Bone marrow (tissue), 2 donors: Measurements from ENCODE around the gene ADGRF1.
A peak's percentile ranks its signal among the peaks of the same experiment; 100 is the strongest.
"Not testable (repeated sequence)": the region's sequence is repeated elsewhere in the genome, so short reads cannot be mapped to it uniquely, and the experiment has no call there.

Source experiments
- DNase-seq, 2 donors: peaks; one replicate each; lab custom pipeline; 2025; lab: John Stamatoyannopoulos, UW

The ADGRF1 gene

GRCh38 chr6:47061309-47062300 lies 19.5 kb upstream of the ADGRF1 start:
- DNase-seq, result no peak

DNA sequence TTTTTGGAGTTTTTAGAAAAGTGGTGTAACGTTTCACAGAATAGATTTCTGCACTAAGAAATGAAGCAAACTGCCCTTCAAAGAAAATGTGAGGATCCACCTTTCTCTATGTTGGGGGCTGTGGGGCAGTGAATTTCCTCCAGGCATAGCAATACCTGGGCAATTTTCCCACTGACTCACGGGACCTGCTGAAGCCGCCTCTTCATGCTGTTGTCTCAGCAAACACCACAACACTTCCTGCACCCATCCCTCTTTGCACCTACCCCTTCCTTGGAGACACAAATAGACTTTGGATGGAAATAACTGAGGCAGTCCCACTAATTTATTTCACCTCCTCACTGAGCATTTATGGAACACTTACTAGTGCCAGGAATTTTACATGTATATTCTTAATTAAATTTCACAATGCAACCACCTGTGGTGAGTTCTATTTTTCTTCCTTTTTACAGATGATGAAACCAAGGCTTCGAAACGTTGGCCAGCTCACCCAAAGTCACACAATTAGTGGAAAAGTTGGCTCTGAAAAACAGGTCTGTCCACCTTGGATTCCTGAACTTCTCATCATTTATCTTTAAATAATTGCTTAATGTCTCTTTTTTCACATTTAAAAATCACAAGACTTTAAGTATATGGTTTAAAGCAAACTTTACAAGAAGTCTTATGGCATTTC lies 17.2 kb upstream of the ADGRF1 start:
- DNase-seq, result no peak

DNA sequence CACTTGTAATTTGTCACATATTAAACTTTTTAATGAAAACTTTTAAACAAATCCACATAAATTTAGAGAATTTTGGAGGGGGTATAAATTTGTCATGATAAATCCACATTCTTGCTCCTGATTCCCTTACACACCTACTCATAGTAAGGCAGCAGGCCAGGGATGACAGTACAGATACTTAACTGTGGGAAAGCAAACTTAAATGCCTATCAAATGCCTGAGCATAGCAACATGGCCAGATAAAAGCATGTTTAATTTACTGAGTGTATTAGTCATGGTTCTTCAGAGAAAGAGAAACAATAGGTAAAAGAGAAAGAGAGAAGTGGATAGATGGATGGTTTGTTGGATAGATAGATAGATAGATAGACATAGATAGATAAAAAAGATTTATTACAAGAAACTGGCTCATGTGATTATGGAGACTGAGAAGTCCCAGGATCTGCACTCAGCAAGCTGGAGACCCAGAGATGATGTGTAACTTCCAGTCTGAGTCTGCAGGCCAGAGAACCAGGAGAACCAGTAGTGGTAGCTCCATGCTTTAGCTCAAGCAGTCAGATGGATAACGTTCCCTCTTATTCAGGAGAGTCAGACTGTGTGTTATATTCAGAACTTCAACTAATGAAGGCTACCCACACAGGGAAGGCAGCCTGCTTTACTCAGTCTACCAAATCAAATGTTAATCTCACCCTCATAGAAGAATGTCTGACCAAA lies 15.9 kb upstream of the ADGRF1 start:
- DNase-seq, result no peak

DNA sequence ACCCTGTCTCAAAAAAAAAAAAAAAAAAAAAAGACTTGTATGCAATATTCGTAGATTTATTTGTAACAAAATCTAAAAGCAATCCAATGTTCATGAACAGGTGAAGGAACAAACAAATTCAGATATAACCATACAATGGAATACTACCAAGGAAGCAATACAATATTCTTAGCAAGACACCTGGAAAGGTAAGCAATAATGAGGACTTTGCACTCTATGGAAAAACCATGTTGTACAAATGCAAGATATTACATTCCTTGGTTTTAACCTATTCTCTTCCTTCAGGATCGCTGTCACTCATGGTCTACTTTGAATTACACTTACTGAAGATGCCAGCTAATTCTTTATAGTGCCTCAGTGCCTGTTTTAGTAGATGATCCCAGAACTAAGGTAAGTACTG lies 14.7 kb upstream of the ADGRF1 start:
- DNase-seq, result no peak

- not testable (repeated sequence) for DNase-seq
These were observed 12.2 kb upstream of the ADGRF1 start for GRCh38 chr6:47054302-47054701.

DNA sequence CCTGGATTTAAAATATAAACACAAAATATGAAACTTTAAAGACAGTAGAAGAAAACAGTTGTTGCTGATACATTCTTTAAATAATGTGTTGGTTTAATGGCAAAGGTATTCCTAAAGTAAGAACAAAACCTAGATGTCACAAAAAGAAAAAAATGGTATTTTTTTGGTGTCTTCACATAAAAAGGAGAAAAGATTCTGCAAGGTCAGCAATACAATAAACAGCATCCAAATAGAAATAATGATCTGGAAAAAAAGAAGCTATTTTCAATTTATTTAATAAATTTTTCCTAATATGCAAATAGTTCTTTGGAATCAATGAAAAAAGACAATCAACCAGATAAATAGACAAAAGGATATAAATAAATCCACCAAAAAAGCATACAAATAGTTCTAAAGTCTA lies 6.5 kb upstream of the ADGRF1 start:
- DNase-seq, result no peak

- peak in 1 of 2 donors; percentile 96 for DNase-seq
These were observed 5.6 kb upstream of the ADGRF1 start for GRCh38 chr6:47047479-47048407.

DNA sequence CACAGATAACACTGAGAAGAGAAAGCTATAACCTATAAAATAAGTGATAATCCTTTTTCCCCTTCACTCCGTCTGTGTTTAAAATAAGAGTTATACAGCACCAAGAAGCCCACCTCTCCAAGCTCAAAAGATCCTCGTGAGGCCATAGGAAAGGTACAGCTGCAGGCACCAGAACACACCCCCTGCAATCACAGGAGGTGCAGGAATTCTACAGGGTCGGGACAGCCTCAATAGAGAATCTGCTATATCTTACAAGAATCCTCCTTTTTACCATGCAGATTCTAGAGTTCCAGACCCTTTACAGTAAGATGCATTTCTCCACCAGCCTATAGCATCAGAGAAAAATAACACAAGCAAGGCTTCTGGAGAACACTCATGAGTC lies 5.0 kb upstream of the ADGRF1 start:
- no peak for DNase-seq

DNA sequence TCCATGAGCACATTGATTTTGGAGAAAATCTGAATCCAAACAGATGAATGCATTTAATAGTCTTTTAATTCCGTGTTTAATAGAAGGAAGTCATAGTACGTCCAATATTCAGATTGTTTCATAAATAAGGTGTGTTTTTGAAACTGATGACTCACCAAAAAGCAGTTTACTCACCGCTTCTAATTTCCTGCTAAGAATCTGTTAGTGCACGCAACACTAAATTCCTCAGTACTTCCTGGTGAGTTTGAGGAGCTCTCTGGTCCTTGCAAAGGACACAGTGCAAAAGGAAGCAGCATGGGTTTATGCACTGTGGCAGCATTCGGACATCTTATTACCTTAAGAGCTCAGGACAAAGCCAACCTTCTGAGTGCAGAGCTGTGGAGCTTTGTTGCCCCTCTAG lies 2.3 kb upstream of the ADGRF1 start:
- peak in 1 of 2 donors; percentile 31 for DNase-seq

- DNase-seq, result peak in 1 of 2 donors; percentile 68
These were observed 1.2 kb upstream of the ADGRF1 start for GRCh38 chr6:47043286-47043685.

GRCh38 chr6:47041741-47042140 lies 391 bp downstream of the ADGRF1 start:
- DNase-seq, result no peak

DNA sequence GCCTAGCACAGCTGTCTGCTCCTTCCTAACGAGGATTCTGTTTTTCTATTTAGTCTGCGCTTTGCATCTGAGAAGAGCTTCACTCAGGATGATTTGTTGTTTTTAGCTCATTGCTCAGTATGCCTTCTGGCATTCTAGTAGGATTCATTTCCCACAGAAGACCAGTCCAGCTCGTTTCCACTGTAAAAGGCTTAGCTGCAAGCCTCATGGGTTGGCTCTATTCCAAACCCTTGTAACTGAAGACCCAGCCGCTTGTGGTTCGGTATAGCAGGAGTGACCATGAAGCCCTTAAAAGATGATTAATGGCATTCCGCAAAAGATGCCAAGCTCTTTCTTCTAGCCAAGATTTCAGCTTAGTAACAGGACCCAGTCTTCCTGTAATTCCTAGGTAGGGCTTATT lies 7.2 kb downstream of the ADGRF1 start:
- DNase-seq, result no peak

- no peak for DNase-seq
These were observed 7.7 kb downstream of the ADGRF1 start for GRCh38 chr6:47034421-47034820.

DNA sequence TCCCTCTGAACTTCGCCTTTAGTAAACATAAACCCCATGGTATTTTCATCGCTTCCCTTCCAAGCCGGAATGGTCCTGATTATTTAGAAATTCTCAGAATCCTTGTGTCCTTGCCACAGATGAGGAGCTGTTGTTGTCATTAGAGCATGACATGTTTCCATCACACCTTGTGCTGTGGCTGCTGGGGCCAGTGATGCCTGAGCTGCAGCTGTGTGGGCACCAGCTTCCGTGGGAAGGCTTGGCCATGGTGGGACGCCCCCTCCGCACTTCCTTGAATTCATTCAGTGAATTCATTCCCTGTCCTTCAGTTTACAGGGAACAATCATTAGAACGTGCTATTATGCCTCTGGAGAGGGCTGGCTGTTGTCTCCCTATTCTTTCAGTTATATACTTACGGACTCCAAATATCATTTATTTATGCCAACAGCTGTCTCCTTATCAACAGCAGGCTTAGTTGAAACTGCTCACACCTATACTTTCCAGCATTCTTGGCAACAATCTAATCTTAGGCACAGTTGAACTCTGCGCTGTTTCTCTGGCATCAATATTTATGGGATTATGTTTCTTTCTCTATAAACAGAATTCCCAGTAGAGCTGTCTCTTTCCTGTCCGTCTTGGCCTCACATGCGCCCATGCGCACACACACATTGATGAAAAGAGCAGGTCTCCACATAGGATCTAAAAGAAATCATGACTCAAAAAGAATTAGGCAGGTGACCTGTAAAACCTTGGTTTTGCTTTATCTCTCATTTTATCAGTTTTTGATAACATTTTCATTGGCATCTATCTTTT lies 9.0 kb downstream of the ADGRF1 start:
- DNase-seq, result no peak

DNA sequence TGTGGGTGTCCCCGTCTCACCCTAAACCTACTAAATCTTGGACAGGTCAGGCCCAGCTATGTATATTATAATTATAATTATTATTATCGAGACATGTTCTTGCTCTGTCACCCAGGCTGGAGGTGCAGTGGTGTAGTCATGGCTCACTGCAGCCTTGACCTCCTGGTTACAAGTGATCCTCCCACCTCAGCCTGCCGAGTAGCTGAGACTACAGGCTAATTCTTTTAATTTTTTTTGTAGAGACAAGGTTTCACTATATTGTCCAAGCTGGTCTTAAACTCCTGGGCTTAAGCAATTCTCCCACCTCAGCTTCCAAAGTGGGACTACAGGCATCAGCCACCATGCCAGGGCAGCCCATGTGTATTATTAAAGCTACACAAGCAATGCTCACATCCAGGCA lies 10.5 kb downstream of the ADGRF1 start:
- DNase-seq, result no peak

- DNase-seq, result no peak
These were observed 12.1 kb downstream of the ADGRF1 start for GRCh38 chr6:47029865-47030561.

GRCh38 chr6:47028835-47029360 lies 13.2 kb downstream of the ADGRF1 start:
- no peak for DNase-seq

DNA sequence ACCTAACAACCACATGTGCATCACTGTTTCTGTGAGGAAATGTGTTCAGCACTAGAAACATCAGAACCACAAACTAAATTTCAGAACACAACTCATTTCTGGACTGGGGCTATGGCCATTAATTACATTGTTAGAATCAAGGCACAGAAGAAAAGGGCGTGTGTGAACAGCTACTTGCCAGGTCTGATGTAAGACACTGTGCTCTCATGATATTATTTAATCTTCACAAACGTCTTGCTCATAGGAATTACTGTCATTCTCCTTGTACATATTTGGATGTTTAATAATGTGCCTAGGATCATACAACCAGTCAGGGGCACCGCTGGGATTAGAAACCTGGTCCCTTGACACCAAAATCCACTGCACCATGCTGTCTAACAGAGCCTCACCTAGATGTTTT lies 14.8 kb downstream of the ADGRF1 start:
- no peak for DNase-seq

- DNase-seq, result no peak
These were observed 15.5 kb downstream of the ADGRF1 start for GRCh38 chr6:47026679-47027078.

- peak in 1 of 2 donors; percentile 29 for DNase-seq
These were observed 18.6 kb downstream of the ADGRF1 start for GRCh38 chr6:47023573-47023972.
